NCI-H2081 treated with DMSO at 0.1 percent for 48 hours (cell line): Measurements from ENCODE around the gene BTBD2.

Experiments
- DNase-seq: peaks from one replicate; lab custom pipeline; 2025; lab: John Stamatoyannopoulos, UW

BTBD2 gene

GRCh38 chr19:1985588-1986356 lies 29.7 kb downstream of the BTBD2 start:
- DNase-seq = no peak

GRCh38 chr19:1984357-1984756 lies 31.2 kb downstream of the BTBD2 start:
- DNase-seq = no peak

GRCh38 chr19:1981253-1981652 lies 34.3 kb downstream of the BTBD2 start:
- DNase-seq = no peak

- no peak for DNase-seq
Measured at GRCh38 chr19:1980809-1981181, 34.7 kb downstream of the BTBD2 start.

- DNase-seq = no peak
Measured at GRCh38 chr19:1980091-1980808, 35.3 kb downstream of the BTBD2 start.

GRCh38 chr19:1979642-1980041 lies 35.9 kb downstream of the BTBD2 start:
- no peak for DNase-seq

GRCh38 chr19:1979017-1979416 lies 36.5 kb downstream of the BTBD2 start:
- DNase-seq = no peak

- no peak for DNase-seq
Measured at GRCh38 chr19:1978346-1978894, 37.1 kb downstream of the BTBD2 start.

- DNase-seq = no peak
Measured at GRCh38 chr19:1977120-1977519, 38.4 kb downstream of the BTBD2 start.

GRCh38 chr19:1975162-1975480 lies 40.4 kb downstream of the BTBD2 start:
- DNase-seq = no peak

GRCh38 chr19:1974381-1975161 lies 40.9 kb downstream of the BTBD2 start:
- no peak for DNase-seq

- DNase-seq = no peak
Measured at GRCh38 chr19:1970806-1971502, 44.6 kb downstream of the BTBD2 start.

- no peak for DNase-seq
Measured at GRCh38 chr19:1970003-1970805, 45.3 kb downstream of the BTBD2 start.

GRCh38 chr19:1969176-1970002 lies 46.1 kb downstream of the BTBD2 start:
- DNase-seq = no peak

GRCh38 chr19:1968279-1969175 lies 47.0 kb downstream of the BTBD2 start:
- no peak for DNase-seq

GRCh38 chr19:1967087-1967608 lies 48.4 kb downstream of the BTBD2 start:
- DNase-seq = no peak

GRCh38 chr19:1962674-1963073 lies 52.8 kb downstream of the BTBD2 start:
- no peak for DNase-seq

- DNase-seq = no peak
Measured at GRCh38 chr19:1961000-1961883, 54.3 kb downstream of the BTBD2 start.
